Peyer's patch (tissue), 4 donors: Measurements from ENCODE around the gene SIPA1L3.

Experiments used
- CTCF ChIP-seq, 6 experiments: fragments of 450-650 bp in 4 of 6; fragments of 200-600 bp in 2 of 6; sonication (generic) in 1 of 6; IDR thresholded peaks; one replicate each; pipeline ENCODE4 v1.5.1; 2017 to 2019; ENCODE audit warnings: antibody characterized with exemption in 6 of 6, mild to moderate bottlenecking in 3 of 6, moderate library complexity in 1 of 6
- POLR2A ChIP-seq, 2 donors: fragments of 450-650 bp; IDR thresholded peaks; one replicate each; pipeline ENCODE4 v1.5.1; 2017; ENCODE audit warnings: antibody characterized with exemption in 2 of 2, mild to moderate bottlenecking in 2 of 2, moderate library complexity in 2 of 2

GRCh38 chr19:38209671-38210457, 302.9 kb downstream of the SIPA1L3 start:
- TF ChIP-seq CTCF (IDR thresholded peaks at IDR 0.05) (no peak), POLR2A (IDR thresholded peaks at IDR 0.05) (no peak)
